HEK293 (cell line): ENCODE measurements around the gene OTUD1.

Source experiments
- BCL11A ChIP-seq: fragments of 450-650 bp; formaldehyde crosslinking; IDR thresholded peaks from 2 replicates; pipeline ENCODE4 v1.5.1; 2016; ENCODE audit warnings: low read depth, missing biosample characterization, missing genetic modification characterization
- EGR2 ChIP-seq: fragments of 450-650 bp; formaldehyde crosslinking; IDR thresholded peaks from 2 replicates; pipeline ENCODE4 v1.5.1; 2016; ENCODE audit warnings: low read depth, missing biosample characterization, missing genetic modification characterization
- GLIS1 ChIP-seq: fragments of 450-650 bp; formaldehyde crosslinking; IDR thresholded peaks from 2 replicates; pipeline ENCODE4 v1.5.1; 2016; ENCODE audit warnings: missing biosample characterization, missing genetic modification characterization
- GLIS2 ChIP-seq: fragments of 450-650 bp; formaldehyde crosslinking; IDR thresholded peaks from 2 replicates; pipeline ENCODE4 v1.5.1; 2016; ENCODE audit warnings: missing biosample characterization, missing genetic modification characterization
- MYNN ChIP-seq: fragments of 450-650 bp; formaldehyde crosslinking; IDR thresholded peaks from 2 replicates; pipeline ENCODE4 v1.5.1; 2016; ENCODE audit warnings: missing biosample characterization, missing genetic modification characterization, borderline replicate concordance
- SALL2 ChIP-seq: fragments of 450-650 bp; formaldehyde crosslinking; IDR thresholded peaks from 2 replicates; pipeline ENCODE4 v1.5.0; 2017; ENCODE audit warnings: missing biosample characterization, mild to moderate bottlenecking, missing genetic modification characterization, borderline replicate concordance
- SP7 ChIP-seq: fragments of 450-650 bp; formaldehyde crosslinking; IDR thresholded peaks from 2 replicates; pipeline ENCODE4 v1.5.1; 2016; ENCODE audit warnings: missing biosample characterization, missing genetic modification characterization
- TCF7L2 ChIP-seq: IDR thresholded peaks from 2 replicates; pipeline ENCODE4 v1.6.1; 2011; ENCODE audit warnings: low read depth, mild to moderate bottlenecking, inconsistent platforms, low read length, moderate library complexity, borderline replicate concordance
- ZBTB49 ChIP-seq: fragments of 450-650 bp; formaldehyde crosslinking; IDR thresholded peaks from 2 replicates; pipeline ENCODE4 v1.5.1; 2016; ENCODE audit warnings: missing biosample characterization, missing genetic modification characterization, low read depth
- ZNF114 ChIP-seq: fragments of 450-650 bp; formaldehyde crosslinking; IDR thresholded peaks from 2 replicates; pipeline ENCODE4 v1.5.0; 2017; ENCODE audit warnings: missing biosample characterization, missing genetic modification characterization
- ZNF138 ChIP-seq: fragments of 450-650 bp; formaldehyde crosslinking; IDR thresholded peaks from 2 replicates; pipeline ENCODE4 v1.5.1; 2016; ENCODE audit warnings: missing biosample characterization, missing genetic modification characterization, borderline replicate concordance
- ZNF146 ChIP-seq: fragments of 450-650 bp; formaldehyde crosslinking; IDR thresholded peaks from 2 replicates; pipeline ENCODE4 v1.5.1; 2016; ENCODE audit warnings: missing biosample characterization, missing genetic modification characterization
- ZNF175 ChIP-seq: fragments of 450-650 bp; formaldehyde crosslinking; IDR thresholded peaks from 2 replicates; pipeline ENCODE4 v1.5.1; 2016; ENCODE audit warnings: missing biosample characterization, missing genetic modification characterization
- ZNF18 ChIP-seq: fragments of 450-650 bp; formaldehyde crosslinking; IDR thresholded peaks from 2 replicates; pipeline ENCODE4 v1.5.1; 2016; ENCODE audit warnings: missing biosample characterization, missing genetic modification characterization
- ZNF311 ChIP-seq: fragments of 450-650 bp; formaldehyde crosslinking; IDR thresholded peaks from 2 replicates; pipeline ENCODE4 v1.5.1; 2017; ENCODE audit warnings: missing biosample characterization, missing genetic modification characterization, borderline replicate concordance
- ZNF366 ChIP-seq: fragments of 450-650 bp; formaldehyde crosslinking; conservative IDR thresholded peaks from 2 replicates; pipeline ENCODE4 v1.5.1; 2016; ENCODE audit warnings: missing biosample characterization, missing genetic modification characterization
- ZNF394 ChIP-seq: fragments of 450-650 bp; formaldehyde crosslinking; IDR thresholded peaks from 2 replicates; pipeline ENCODE4 v1.5.1; 2016; ENCODE audit warnings: missing biosample characterization, missing genetic modification characterization, mild to moderate bottlenecking, moderate library complexity, borderline replicate concordance
- ZNF398 ChIP-seq: fragments of 450-650 bp; formaldehyde crosslinking; IDR thresholded peaks from 2 replicates; pipeline ENCODE4 v1.5.1; 2017; ENCODE audit warnings: missing biosample characterization, missing genetic modification characterization
- ZNF549 ChIP-seq: fragments of 450-650 bp; IDR thresholded peaks from 2 replicates; pipeline ENCODE4 v1.5.1; 2018; ENCODE audit warnings: missing biosample characterization, missing genetic modification characterization, mild to moderate bottlenecking, inconsistent platforms, moderate library complexity
- ZNF610 ChIP-seq: fragments of 450-650 bp; formaldehyde crosslinking; IDR thresholded peaks from 2 replicates; pipeline ENCODE4 v1.5.1; 2016; ENCODE audit warnings: missing biosample characterization, missing genetic modification characterization, borderline replicate concordance
- ZNF664 ChIP-seq: fragments of 450-650 bp; formaldehyde crosslinking; IDR thresholded peaks from 2 replicates; pipeline ENCODE4 v1.5.1; 2016; ENCODE audit warnings: missing biosample characterization, missing genetic modification characterization
- ZNF76 ChIP-seq: fragments of 450-650 bp; formaldehyde crosslinking; IDR thresholded peaks from 2 replicates; pipeline ENCODE4; 2016; ENCODE audit warnings: low read depth, missing biosample characterization, missing genetic modification characterization, borderline replicate concordance
- ZNF777 ChIP-seq: fragments of 450-650 bp; formaldehyde crosslinking; IDR thresholded peaks from 2 replicates; pipeline ENCODE4 v1.5.1; 2017; ENCODE audit warnings: missing biosample characterization, missing genetic modification characterization, borderline replicate concordance
- ZNF791 ChIP-seq: fragments of 450-650 bp; formaldehyde crosslinking; IDR thresholded peaks from 2 replicates; pipeline ENCODE4 v1.5.1; 2016; ENCODE audit warnings: missing biosample characterization, missing genetic modification characterization
- ZNF843 ChIP-seq: fragments of 450-650 bp; formaldehyde crosslinking; IDR thresholded peaks from 2 replicates; pipeline ENCODE4 v1.5.1; 2016; ENCODE audit warnings: missing biosample characterization, missing genetic modification characterization
- TF ChIP-seq, protein P1 (sequence below): fragments of 450-650 bp; formaldehyde crosslinking; IDR thresholded peaks from 2 replicates; pipeline ENCODE4 v1.5.1; 2016; ENCODE audit warnings: missing biosample characterization, missing genetic modification characterization
- TF ChIP-seq, protein P2 (sequence below): fragments of 450-650 bp; formaldehyde crosslinking; IDR thresholded peaks from 2 replicates; pipeline ENCODE4 v1.5.1; 2016; ENCODE audit warnings: missing biosample characterization, missing genetic modification characterization
- TF ChIP-seq, protein P3 (sequence below): fragments of 450-650 bp; IDR thresholded peaks from 2 replicates; pipeline ENCODE4 v1.5.1; 2018; ENCODE audit warnings: missing biosample characterization, mild to moderate bottlenecking, missing genetic modification characterization

OTUD1 gene

GRCh38 chr10:23408330-23408976, 30.4 kb upstream of the OTUD1 start (continued):
- TF ChIP-seq, protein P1, sequence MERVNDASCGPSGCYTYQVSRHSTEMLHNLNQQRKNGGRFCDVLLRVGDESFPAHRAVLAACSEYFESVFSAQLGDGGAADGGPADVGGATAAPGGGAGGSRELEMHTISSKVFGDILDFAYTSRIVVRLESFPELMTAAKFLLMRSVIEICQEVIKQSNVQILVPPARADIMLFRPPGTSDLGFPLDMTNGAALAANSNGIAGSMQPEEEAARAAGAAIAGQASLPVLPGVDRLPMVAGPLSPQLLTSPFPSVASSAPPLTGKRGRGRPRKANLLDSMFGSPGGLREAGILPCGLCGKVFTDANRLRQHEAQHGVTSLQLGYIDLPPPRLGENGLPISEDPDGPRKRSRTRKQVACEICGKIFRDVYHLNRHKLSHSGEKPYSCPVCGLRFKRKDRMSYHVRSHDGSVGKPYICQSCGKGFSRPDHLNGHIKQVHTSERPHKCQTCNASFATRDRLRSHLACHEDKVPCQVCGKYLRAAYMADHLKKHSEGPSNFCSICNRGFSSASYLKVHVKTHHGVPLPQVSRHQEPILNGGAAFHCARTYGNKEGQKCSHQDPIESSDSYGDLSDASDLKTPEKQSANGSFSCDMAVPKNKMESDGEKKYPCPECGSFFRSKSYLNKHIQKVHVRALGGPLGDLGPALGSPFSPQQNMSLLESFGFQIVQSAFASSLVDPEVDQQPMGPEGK (tag by site-specific recombination): peak; percentile 63
- TF ChIP-seq ZNF138 (no peak), ZBTB49 (tag by site-specific recombination) (no peak), ZNF843 (tag by site-specific recombination) (peak; percentile 99), TCF7L2 (0 out of 2 replicates have a peak, but pooled peaks have one; percentile 10), ZNF76 (tag by site-specific recombination) (peak; percentile 78; the same call in 1 of the 2 replicates), MYNN (no peak), BCL11A (tag by site-specific recombination) (peak; percentile 91; the same call in 1 of the 2 replicates), ZNF175 (no peak), ZNF18 (tag by site-specific recombination) (0 out of 2 replicates have a peak, but pooled peaks have one; percentile 39), ZNF394 (peak; percentile 82), GLIS2 (tag by site-specific recombination) (no peak), ZNF398 (tag by site-specific recombination) (peak; percentile 48; the same call in 1 of the 2 replicates), EGR2 (tag by site-specific recombination) (no peak), ZNF777 (tag by site-specific recombination) (no peak), ZNF311 (no peak), GLIS1 (tag by site-specific recombination) (peak; percentile 41; the same call in 1 of the 2 replicates), ZNF114 (tag by site-specific recombination) (no peak), ZNF791 (no peak), SALL2 (tag by site-specific recombination) (no peak), ZNF366 (tag by site-specific recombination) (peak; percentile 97), SP7 (tag by site-specific recombination) (peak; percentile 98), ZNF610 (tag by site-specific recombination) (peak; percentile 34; the same call in 1 of the 2 replicates), ZNF664 (tag by site-specific recombination) (0 out of 2 replicates have a peak, but pooled peaks have one; percentile 47), ZNF146 (tag by site-specific recombination) (peak; percentile 72), ZNF549 (tag by site-specific recombination) (no peak)
- TF ChIP-seq, protein P2, sequence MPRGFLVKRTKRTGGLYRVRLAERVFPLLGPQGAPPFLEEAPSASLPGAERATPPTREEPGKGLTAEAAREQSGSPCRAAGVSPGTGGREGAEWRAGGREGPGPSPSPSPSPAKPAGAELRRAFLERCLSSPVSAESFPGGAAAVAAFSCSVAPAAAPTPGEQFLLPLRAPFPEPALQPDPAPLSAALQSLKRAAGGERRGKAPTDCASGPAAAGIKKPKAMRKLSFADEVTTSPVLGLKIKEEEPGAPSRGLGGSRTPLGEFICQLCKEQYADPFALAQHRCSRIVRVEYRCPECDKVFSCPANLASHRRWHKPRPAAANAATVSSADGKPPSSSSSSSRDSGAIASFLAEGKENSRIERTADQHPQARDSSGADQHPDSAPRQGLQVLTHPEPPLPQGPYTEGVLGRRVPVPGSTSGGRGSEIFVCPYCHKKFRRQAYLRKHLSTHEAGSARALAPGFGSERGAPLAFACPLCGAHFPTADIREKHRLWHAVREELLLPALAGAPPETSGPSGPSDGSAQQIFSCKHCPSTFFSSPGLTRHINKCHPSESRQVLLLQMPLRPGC (tag by site-specific recombination): peak; percentile 99
- TF ChIP-seq, protein P3, sequence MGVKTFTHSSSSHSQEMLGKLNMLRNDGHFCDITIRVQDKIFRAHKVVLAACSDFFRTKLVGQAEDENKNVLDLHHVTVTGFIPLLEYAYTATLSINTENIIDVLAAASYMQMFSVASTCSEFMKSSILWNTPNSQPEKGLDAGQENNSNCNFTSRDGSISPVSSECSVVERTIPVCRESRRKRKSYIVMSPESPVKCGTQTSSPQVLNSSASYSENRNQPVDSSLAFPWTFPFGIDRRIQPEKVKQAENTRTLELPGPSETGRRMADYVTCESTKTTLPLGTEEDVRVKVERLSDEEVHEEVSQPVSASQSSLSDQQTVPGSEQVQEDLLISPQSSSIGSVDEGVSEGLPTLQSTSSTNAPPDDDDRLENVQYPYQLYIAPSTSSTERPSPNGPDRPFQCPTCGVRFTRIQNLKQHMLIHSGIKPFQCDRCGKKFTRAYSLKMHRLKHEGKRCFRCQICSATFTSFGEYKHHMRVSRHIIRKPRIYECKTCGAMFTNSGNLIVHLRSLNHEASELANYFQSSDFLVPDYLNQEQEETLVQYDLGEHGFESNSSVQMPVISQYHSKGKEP (tag by site-specific recombination): peak; percentile 90
